Activated CD8-positive, alpha-beta memory T cell treated with anti-CD3 and anti-CD28 coated beads, Interleukin-2, amount 10 ng/mL, durations not matched to agents 7 days and 5 days (primary cell): ENCODE results near the gene RNU6-1. TPM values are rescaled to one million over a fixed set of nuclear protein-coding genes. Genes with fewer than 3 reads are reported as not detected.
A peak's percentile ranks its signal among the peaks of the same experiment; 100 is the strongest.

ENCODE experiments used
- ATAC-seq: fragments of 150-1000 bp; cut with Tn5 transposase; one replicate; pipeline ENCODE4 v1.10.0; 2021; ENCODE audit warnings: moderate library complexity
- CTCF ChIA-PET: fragments of 350-600 bp; sonication (Branson Sonifier 250); formaldehyde crosslinking; loops from one replicate; lab custom pipeline; 2021; ENCODE audit warnings: antibody characterized with exemption; lab: Charles Lee
- DNase-seq: peaks from one replicate; pipeline ENCODE4 v3.0.0-alpha.2; 2020
- H3K27ac Mint-ChIP-seq: one replicate; pipeline ENCODE4 v1.8.0; 2021; ENCODE audit warnings: mild to moderate bottlenecking, mixed read lengths
- H3K27me3 Mint-ChIP-seq: one replicate; pipeline ENCODE4 v1.8.0; 2021; ENCODE audit warnings: mixed read lengths
- H3K36me3 Mint-ChIP-seq: one replicate; pipeline ENCODE4 v1.8.0; 2021; ENCODE audit warnings: mild to moderate bottlenecking, mixed read lengths
- H3K4me1 Mint-ChIP-seq: one replicate; pipeline ENCODE4 v1.8.0; 2021; ENCODE audit warnings: mixed read lengths
- H3K4me3 Mint-ChIP-seq: one replicate; pipeline ENCODE4 v1.8.0; 2021; ENCODE audit warnings: mild to moderate bottlenecking, moderate library complexity, mixed read lengths
- H3K9me3 Mint-ChIP-seq: one replicate; pipeline ENCODE4 v1.8.0; 2022; ENCODE audit warnings: low read depth, mixed read lengths
- total RNA-seq, 2 experiments: library from RNA; stranded (reverse); gene quantifications; one replicate each; pipeline ENCODE4 v1.2.3, GENCODE V29; 2021

Gene RNU6-1
- total RNA-seq, result not detected

DNA sequence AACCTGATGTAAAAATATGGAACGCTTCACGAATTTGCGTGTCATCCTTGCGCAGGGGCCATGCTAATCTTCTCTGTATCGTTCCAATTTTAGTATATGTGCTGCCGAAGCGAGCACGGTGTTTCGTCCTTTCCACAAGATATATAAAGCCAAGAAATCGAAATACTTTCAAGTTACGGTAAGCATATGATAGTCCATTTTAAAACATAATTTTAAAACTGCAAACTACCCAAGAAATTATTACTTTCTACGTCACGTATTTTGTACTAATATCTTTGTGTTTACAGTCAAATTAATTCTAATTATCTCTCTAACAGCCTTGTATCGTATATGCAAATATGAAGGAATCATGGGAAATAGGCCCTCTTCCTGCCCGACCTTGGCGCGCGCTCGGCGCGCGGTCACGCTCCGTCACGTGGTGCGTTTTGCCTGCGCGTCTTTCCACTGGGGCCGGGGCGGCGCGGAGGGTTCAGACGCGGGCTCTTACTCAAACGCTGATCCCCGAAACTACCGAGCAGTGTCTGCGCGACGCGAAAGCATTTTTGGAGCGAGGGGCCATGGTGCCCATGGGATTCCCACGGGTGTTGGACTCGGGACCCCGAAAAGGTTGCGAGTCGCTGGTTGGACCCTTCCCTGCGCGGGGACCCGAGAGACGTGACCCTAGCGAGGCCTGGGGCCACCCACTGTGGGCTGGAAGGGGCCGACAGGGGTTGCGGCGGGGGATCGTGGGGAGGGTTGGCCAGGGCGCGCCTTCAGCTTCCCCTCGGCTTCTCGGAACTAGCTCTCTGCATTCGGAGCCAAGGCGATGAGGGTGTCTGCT, at the start of gene RNU6-1:
Gene RNU6-1 (minus strand): TSS at position 117 of the 820 bp plus-strand sequence.
- CTCF ChIA-PET, result interaction anchor here (0.8 to 1.5 kb wide), 5 partner anchors 13 to 383 kb away, joined by 3 to 5 read pairs (median 3); no protein-coding TSS in a partner anchor
- peak within 1 kb of the TSS; percentile 89 for H3K4me3 Mint-ChIP-seq
- peaks cover 27% of the 10 kb centered on the region for H3K4me1 Mint-ChIP-seq
- ATAC-seq (peak; percentile 93), DNase-seq (peak; percentile 96)
- peaks cover 2% of the 10 kb centered on the region for H3K36me3 Mint-ChIP-seq
- peak within 1 kb of the TSS; percentile 93 for H3K27ac Mint-ChIP-seq
- H3K27me3 Mint-ChIP-seq, result peaks cover 33% of the 10 kb centered on the region
- no peaks in the 10 kb centered on the region for H3K9me3 Mint-ChIP-seq

DNA sequence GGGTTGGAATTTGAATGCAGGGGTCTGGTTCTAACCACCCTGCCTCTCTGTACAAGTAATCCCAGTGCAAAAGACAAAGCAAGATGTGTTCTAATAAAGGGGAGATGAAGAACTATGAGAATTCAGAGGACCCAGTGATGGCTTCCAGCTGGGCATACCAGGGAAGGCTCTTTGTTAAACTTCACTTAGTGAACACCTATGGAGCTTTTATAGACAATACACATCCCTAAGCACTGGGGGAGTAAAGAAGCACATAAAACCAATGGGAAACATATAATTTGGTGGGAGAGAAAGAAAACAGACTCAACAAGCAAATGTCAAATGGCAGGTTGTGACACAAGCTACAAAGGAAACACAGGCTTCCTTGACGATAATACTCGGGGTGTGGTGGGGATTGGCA, 47.9 kb upstream of the RNU6-1 start:
- H3K27ac Mint-ChIP-seq, result no peak overlapping the region
- peaks cover 3% of the 10 kb centered on the region for H3K36me3 Mint-ChIP-seq
- no peak overlapping the region for H3K4me3 Mint-ChIP-seq
- CTCF ChIA-PET, result no interaction called here
- H3K9me3 Mint-ChIP-seq, result no peaks in the 10 kb centered on the region
- peaks cover 12% of the 10 kb centered on the region for H3K4me1 Mint-ChIP-seq
- H3K27me3 Mint-ChIP-seq, result peaks cover 21% of the 10 kb centered on the region
- DNase-seq, result no peak
- no peak for ATAC-seq

DNA sequence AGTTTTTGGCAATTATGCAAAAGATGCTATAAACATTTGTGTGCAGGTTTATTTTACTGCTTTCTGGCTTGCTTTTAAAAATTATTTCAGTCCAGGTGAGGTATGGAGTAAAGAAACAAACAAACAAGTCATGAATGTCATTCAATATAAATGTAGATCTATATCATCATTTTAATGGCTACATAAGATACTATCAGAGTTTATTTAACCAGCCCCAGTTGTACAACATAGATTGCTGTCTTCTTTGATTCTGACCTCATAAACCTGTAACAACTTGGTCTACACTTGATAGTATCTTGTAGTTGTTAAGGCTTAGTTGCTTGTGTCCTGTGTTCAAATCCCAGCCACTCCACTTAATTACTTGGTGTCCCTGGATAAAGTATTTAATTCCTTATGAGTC, 46.0 kb upstream of the RNU6-1 start:
- no peak overlapping the region for H3K4me3 Mint-ChIP-seq
- no peak overlapping the region for H3K27ac Mint-ChIP-seq
- no peak for DNase-seq
- H3K27me3 Mint-ChIP-seq, result peaks cover 33% of the 10 kb centered on the region
- H3K9me3 Mint-ChIP-seq, result no peaks in the 10 kb centered on the region
- ATAC-seq, result no peak
- peaks cover 17% of the 10 kb centered on the region for H3K4me1 Mint-ChIP-seq
- CTCF ChIA-PET, result no interaction called here
- peaks cover 3% of the 10 kb centered on the region for H3K36me3 Mint-ChIP-seq

- H3K9me3 Mint-ChIP-seq, result no peaks in the 10 kb centered on the region
- peak overlapping the region; percentile 60 for H3K4me3 Mint-ChIP-seq
- H3K36me3 Mint-ChIP-seq, result peaks cover 3% of the 10 kb centered on the region
- H3K27ac Mint-ChIP-seq, result no peak overlapping the region
- CTCF ChIA-PET, result no interaction called here
- DNase-seq, result no peak
- H3K27me3 Mint-ChIP-seq, result peaks cover 33% of the 10 kb centered on the region
- H3K4me1 Mint-ChIP-seq, result peaks cover 17% of the 10 kb centered on the region
- ATAC-seq, result no peak
Observed at GRCh38 chr15:67885175-67885523, 45.3 kb upstream of the RNU6-1 start.

DNA sequence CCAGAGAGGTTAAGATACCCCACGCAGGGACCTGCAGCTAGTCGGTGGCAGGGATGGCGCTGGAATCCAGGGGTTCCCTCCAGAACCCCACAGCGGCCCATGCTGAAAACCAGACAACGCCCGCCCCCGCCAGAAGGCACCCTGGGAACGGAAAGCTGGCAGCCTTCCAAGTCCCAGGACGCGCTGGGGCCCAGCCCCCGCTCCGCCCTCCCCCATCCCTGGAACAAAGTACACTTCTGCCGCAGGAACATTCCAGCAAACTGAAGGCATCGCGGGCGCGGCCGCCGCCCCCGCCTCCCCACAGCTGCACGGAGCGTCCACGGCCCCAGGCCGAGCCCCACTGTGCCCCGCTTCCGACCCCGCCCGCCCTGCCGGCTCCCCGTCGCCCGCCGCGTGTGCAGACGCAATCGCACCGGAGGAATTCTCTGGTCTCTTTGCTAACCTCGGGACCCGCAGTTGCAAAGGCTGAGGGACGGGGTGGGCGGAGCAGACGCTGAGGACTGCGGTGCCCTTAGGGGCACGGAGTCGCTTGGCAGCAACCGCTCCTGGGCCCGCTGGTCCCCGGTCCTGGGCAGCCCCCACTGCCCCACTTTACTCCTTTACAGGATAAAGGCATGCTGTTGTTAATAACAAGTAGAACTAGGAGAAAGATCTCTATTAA, 44.8 kb upstream of the RNU6-1 start:
- H3K4me3 Mint-ChIP-seq, result peak overlapping the region; percentile 60
- no peaks in the 10 kb centered on the region for H3K9me3 Mint-ChIP-seq
- ATAC-seq (peak; percentile 85), DNase-seq (peak; percentile 46)
- no peaks in the 10 kb centered on the region for H3K36me3 Mint-ChIP-seq
- H3K4me1 Mint-ChIP-seq, result peaks cover 17% of the 10 kb centered on the region
- CTCF ChIA-PET, result no interaction called here
- H3K27me3 Mint-ChIP-seq, result peaks cover 33% of the 10 kb centered on the region
- H3K27ac Mint-ChIP-seq, result no peak overlapping the region

- DNase-seq, result no peak
- Mint-ChIP-seq H3K4me1 (peaks cover 17% of the 10 kb centered on the region), H3K36me3 (no peaks in the 10 kb centered on the region), H3K9me3 (no peaks in the 10 kb centered on the region), H3K4me3 (peak overlapping the region; percentile 60), H3K27ac (no peak overlapping the region), H3K27me3 (peaks cover 35% of the 10 kb centered on the region)
- no peak for ATAC-seq
- CTCF ChIA-PET, result interaction anchor here (0.6 to 1.5 kb wide), 2 partner anchors 20 to 376 kb away, joined by 4 to 5 read pairs; no protein-coding TSS in a partner anchor
Observed at GRCh38 chr15:67884009-67884408, 44.2 kb upstream of the RNU6-1 start.

DNA sequence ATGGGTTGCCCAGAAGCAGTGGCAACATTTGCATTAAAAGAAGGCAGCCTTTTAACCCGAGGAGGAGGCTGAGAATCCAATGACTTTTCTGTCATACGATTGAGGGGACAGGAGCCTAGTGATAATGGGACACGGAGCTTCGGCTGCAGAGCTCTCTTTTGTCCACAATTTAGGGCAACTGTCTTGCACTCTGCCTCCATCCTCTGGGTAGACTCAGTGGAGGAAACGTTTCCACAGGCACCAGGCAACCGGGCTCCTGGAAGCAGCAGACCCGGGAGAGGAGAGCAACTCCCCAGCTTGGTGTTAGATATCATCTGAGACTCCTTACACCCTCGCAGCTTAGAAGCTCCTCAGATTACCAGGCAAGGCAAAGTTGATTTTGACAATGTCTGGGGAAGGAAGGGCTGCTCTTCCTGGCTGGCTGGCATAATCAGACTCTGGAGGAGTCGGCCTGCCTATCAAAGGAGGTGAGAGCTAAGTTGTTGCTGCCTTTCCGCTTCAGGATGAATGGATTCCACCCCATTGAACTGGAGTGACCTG, 43.5 kb upstream of the RNU6-1 start:
- H3K9me3 Mint-ChIP-seq, result no peaks in the 10 kb centered on the region
- H3K4me1 Mint-ChIP-seq, result peaks cover 17% of the 10 kb centered on the region
- H3K36me3 Mint-ChIP-seq, result no peaks in the 10 kb centered on the region
- H3K27me3 Mint-ChIP-seq, result peaks cover 42% of the 10 kb centered on the region
- H3K4me3 Mint-ChIP-seq, result no peak overlapping the region
- ATAC-seq, result no peak
- CTCF ChIA-PET, result interaction anchor here (0.6 to 1.5 kb wide), 2 partner anchors 19 to 377 kb away, joined by 4 to 5 read pairs; no protein-coding TSS in a partner anchor
- H3K27ac Mint-ChIP-seq, result no peak overlapping the region
- DNase-seq, result no peak

- CTCF ChIA-PET, result interaction anchor here (0.7 to 1.5 kb wide), 2 partner anchors 8 to 19 kb away, joined by 3 to 5 read pairs; no protein-coding TSS in a partner anchor
- ATAC-seq, result no peak
- Mint-ChIP-seq H3K36me3 (no peaks in the 10 kb centered on the region), H3K4me3 (no peak overlapping the region), H3K4me1 (peaks cover 17% of the 10 kb centered on the region), H3K27ac (no peak overlapping the region), H3K27me3 (peaks cover 44% of the 10 kb centered on the region), H3K9me3 (no peaks in the 10 kb centered on the region)
- DNase-seq, result no peak
Observed at GRCh38 chr15:67882487-67883233, 42.8 kb upstream of the RNU6-1 start.

DNA sequence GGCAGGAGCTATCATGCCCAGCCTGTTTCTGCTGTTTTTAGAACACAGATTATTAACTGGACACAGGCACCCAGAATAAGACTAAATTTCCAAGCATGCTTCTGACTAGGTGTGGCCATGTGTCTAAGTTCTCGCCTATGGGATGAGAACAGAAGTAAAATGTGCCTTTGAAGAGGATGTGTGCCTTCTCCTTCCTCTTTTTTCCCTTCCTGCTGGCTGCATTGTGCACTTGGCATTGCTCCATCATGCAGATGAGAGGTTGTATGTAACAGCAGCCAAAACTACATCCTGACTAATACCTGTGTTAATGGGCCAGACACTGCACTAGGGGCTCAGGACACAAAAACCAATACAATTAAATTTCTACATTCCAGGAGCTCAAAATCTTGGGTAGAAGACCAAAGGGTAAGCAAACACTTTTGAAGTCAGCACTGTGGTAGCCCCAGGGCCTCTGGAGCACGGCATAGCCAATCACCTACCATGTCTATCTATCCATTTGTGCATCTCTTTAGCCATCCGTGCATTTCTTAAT, 40.9 kb upstream of the RNU6-1 start:
- Mint-ChIP-seq H3K27ac (no peak overlapping the region), H3K9me3 (no peaks in the 10 kb centered on the region), H3K36me3 (no peaks in the 10 kb centered on the region), H3K4me1 (peaks cover 17% of the 10 kb centered on the region), H3K4me3 (no peak overlapping the region), H3K27me3 (peaks cover 49% of the 10 kb centered on the region)
- DNase-seq (no peak), ATAC-seq (no peak)
- CTCF ChIA-PET, result no interaction called here

GRCh38 chr15:67879440-67880129, 39.7 kb upstream of the RNU6-1 start:
- ATAC-seq (no peak), DNase-seq (no peak)
- Mint-ChIP-seq H3K4me3 (no peak overlapping the region), H3K9me3 (no peaks in the 10 kb centered on the region), H3K27me3 (peaks cover 42% of the 10 kb centered on the region), H3K4me1 (peaks cover 10% of the 10 kb centered on the region), H3K36me3 (no peaks in the 10 kb centered on the region), H3K27ac (no peak overlapping the region)
- CTCF ChIA-PET, result no interaction called here

DNA sequence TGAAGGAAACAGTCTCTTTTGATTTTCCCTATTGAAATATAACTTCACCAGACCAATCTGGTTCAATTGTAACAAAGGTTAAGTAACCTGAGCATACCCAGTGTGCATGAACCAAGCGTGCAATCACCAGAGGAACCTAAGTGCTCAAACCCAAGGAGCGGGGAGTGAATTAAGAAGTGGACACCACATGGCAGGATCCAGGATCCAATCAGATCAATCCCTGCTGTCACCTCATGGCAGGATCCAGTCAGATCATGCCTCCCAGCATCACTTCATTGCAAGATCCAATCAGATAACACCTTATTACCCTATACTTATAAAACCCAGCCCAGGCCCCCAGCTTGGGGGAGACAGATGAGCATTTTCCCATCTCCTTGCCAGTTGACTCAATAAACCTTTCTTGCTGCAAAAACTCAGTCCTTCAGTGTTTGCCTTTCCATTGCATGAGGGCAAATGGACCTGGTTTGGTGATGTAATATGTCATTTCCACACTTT, 38.9 kb upstream of the RNU6-1 start:
- no peaks in the 10 kb centered on the region for H3K9me3 Mint-ChIP-seq
- no peak overlapping the region for H3K27ac Mint-ChIP-seq
- H3K27me3 Mint-ChIP-seq, result peaks cover 44% of the 10 kb centered on the region
- no peaks in the 10 kb centered on the region for H3K36me3 Mint-ChIP-seq
- ATAC-seq (no peak), DNase-seq (no peak)
- H3K4me1 Mint-ChIP-seq, result peaks cover 6% of the 10 kb centered on the region
- no peak overlapping the region for H3K4me3 Mint-ChIP-seq
- CTCF ChIA-PET, result no interaction called here

DNA sequence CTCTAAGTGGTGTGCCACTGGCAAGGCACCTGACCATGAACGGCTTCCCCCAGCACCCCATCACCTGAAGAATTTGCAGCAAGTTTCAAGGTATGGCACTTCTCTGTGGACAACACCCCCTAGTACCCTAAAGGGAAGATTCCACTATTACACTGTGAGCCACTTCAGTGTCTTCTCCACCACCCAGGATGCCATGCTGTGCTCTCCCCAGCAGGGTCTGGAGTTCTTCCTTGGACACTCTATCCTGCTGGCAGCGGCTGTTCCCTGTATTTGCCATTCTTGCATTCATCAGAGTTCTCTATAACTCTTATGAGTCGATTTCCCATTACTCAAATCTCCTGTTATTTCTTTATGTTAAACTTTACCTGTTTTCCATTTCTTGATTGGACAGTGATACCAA, 33.9 kb upstream of the RNU6-1 start:
- peaks cover 7% of the 10 kb centered on the region for H3K9me3 Mint-ChIP-seq
- CTCF ChIA-PET, result interaction anchor here (0.8 kb wide), 1 partner anchor 8 kb away, joined by 3 read pairs; no protein-coding TSS in a partner anchor
- no peak for DNase-seq
- H3K27me3 Mint-ChIP-seq, result peaks cover 56% of the 10 kb centered on the region
- H3K4me3 Mint-ChIP-seq, result no peak overlapping the region
- H3K36me3 Mint-ChIP-seq, result peaks cover 5% of the 10 kb centered on the region
- no peak for ATAC-seq
- H3K4me1 Mint-ChIP-seq, result no peaks in the 10 kb centered on the region
- H3K27ac Mint-ChIP-seq, result no peak overlapping the region
